HUES6 (cell line): ENCODE data around the gene CCDC9B.
A peak's percentile ranks its signal among the peaks of the same experiment; 100 is the strongest.

Experiments used
- H3K27ac ChIP-seq: 2 replicates; pipeline ENCODE4 v1.7.0; 2013; ENCODE audit warnings: low read depth, mild to moderate bottlenecking, low read length, inconsistent platforms
- H3K27me3 ChIP-seq: 2 replicates; pipeline ENCODE4 v1.6.1; 2013; ENCODE audit warnings: low read length; ENCODE audit not compliant: control insufficient read depth, insufficient read depth
- H3K36me3 ChIP-seq: 2 replicates; pipeline ENCODE4 v1.6.1; 2013; ENCODE audit warnings: low read length; ENCODE audit not compliant: control insufficient read depth, insufficient read depth
- H3K4me1 ChIP-seq: 2 replicates; pipeline ENCODE4 v1.6.1; 2013; ENCODE audit warnings: low read length; ENCODE audit not compliant: control insufficient read depth, insufficient read depth
- H3K4me3 ChIP-seq: 2 replicates; pipeline ENCODE4 v1.5.1; 2013; ENCODE audit warnings: low read depth, low read length
- H3K9ac ChIP-seq: one replicate; pipeline ENCODE4 v1.6.1; 2013; ENCODE audit warnings: mild to moderate bottlenecking, low read length
- H3K9me3 ChIP-seq: 2 replicates; pipeline ENCODE4 v1.6.1; 2013; ENCODE audit warnings: low read depth, low read length; ENCODE audit not compliant: control insufficient read depth, insufficient read depth

The CCDC9B gene

DNA sequence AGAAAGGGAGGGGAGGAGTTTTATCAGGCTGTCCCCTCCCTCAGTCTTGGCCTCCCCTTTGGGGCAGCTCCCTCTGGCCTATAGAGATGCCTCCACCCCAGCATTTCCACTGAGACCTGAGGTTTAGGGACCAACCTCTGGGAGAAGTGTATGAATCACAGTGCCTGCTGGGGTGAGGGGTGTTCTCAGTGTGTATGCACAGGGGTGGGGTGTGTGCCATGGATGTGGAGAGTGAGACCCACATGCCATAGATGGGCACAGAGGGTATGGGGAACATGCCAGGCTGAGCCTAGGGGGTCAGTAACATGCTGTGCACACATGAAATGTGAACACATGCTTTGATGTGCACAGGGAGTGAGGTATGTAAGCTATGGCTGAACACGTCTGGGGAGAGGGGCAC is 45.4 kb downstream of the CCDC9B start:
- Histone ChIP-seq H3K4me1 (peaks cover 9% of the 10 kb centered on the region), H3K9ac (no peak overlapping the region), H3K27ac (no peak overlapping the region), H3K27me3 (peaks cover 55% of the 10 kb centered on the region), H3K9me3 (0 out of 2 replicates have a peak, but pooled peaks cover 5% of the 10 kb centered on the region), H3K36me3 (no peaks in the 10 kb centered on the region), H3K4me3 (no peak overlapping the region)

DNA sequence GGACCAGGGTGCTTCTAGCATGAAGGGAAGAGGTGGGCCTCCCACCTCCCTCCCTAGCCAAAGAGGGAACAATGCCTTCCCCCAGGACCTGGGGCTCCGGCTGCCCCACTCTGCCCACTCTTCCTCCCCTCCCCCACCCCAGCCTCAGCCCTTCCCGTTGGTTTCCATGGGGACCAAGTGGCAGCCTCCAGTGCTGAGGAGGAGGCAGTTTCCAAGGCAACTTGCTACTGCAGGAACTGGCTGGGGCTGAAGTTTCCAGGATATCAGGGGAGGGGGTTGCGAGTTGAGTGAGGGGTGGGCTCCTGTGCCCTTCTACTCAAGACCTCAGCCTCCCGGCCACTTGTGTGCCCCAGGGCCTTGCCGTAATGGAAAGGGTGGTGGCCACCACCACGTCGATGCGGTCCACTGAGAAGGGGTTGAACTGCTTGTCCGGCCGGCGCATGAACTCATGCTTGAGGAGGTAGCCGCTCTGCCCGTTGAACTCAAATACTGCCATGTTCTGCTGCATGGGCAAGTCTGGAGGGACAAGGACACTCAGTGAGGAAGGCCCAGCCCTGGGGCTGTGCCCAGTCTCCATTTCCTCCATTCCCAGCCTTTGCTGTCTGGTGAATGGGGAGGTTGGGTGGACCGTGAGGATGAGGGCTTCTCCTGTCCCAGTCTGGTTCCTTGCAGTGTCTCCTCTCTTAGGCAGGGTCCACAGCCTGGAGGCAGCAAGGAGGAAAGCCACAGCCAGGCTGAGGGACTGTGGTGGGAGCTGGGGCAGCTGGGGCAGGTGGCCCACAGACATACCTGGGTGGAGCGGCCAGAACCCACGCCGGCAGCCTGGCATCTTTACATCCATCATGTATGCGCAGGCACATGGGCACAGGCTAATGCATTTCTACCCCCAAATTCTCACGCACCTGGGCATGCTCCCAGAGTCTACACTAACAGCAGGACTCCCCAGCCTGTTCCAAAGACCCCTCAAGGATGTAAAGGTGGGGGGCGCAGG is 46.5 kb downstream of the CCDC9B start:
- H3K27me3 ChIP-seq: peaks cover 66% of the 10 kb centered on the region
- H3K36me3 ChIP-seq: no peaks in the 10 kb centered on the region
- 0 out of 2 replicates have a peak, but pooled peaks cover 1% of the 10 kb centered on the region for H3K9me3 ChIP-seq

DNA sequence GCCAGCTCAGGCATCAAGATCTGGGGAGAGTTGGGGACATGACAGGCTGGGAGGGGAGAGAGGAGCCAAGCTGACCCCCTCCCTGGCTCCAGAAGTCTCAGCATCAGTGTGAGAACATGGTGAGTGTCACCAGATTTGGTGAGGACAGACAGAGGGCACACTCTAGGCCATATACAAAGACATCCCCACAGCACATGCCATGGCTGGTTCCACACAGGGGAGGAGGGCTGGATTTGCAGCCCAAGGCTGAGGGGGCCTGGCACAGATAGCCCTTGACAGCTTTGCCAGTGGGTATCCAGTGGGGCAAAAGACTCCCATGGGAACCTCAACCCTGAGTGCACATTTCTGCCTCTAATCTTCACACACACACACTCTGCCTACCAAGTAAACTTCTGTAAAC is 47.7 kb downstream of the CCDC9B start:
- Histone ChIP-seq H3K4me1 (peaks cover 11% of the 10 kb centered on the region), H3K27me3 (peaks cover 78% of the 10 kb centered on the region), H3K36me3 (no peaks in the 10 kb centered on the region), H3K27ac (no peak overlapping the region), H3K9ac (no peak overlapping the region), H3K9me3 (no peaks in the 10 kb centered on the region), H3K4me3 (no peak overlapping the region)

More for the DNA sequence above, 46.5 kb downstream of the CCDC9B start:
- no peak overlapping the region for H3K27ac ChIP-seq
- no peak overlapping the region for H3K9ac ChIP-seq
- no peak overlapping the region for H3K4me3 ChIP-seq
- peaks cover 10% of the 10 kb centered on the region for H3K4me1 ChIP-seq

DNA sequence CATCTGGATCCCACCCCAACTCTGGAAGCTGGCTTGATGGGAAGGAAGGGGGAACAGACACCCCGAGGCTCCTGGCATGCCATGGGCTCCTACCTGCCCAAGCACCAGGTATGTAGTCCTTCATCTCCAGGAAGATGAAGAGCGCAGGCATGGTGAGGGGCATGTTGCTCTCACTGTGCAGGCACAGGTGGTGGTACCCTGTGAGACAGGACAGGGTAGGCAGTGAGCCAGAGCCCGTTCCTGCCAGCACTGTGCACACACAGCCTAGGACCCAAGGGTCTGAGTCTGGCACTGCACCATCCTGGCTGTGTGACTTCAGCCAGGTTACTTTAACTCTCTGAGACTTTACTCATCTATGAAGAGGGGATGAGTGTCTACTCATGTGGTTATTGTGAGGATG is 48.5 kb downstream of the CCDC9B start:
- Histone ChIP-seq H3K9me3 (no peaks in the 10 kb centered on the region), H3K9ac (no peak overlapping the region), H3K27ac (no peak overlapping the region), H3K27me3 (peaks cover 79% of the 10 kb centered on the region), H3K4me3 (no peak overlapping the region), H3K4me1 (peaks cover 14% of the 10 kb centered on the region), H3K36me3 (no peaks in the 10 kb centered on the region)

DNA sequence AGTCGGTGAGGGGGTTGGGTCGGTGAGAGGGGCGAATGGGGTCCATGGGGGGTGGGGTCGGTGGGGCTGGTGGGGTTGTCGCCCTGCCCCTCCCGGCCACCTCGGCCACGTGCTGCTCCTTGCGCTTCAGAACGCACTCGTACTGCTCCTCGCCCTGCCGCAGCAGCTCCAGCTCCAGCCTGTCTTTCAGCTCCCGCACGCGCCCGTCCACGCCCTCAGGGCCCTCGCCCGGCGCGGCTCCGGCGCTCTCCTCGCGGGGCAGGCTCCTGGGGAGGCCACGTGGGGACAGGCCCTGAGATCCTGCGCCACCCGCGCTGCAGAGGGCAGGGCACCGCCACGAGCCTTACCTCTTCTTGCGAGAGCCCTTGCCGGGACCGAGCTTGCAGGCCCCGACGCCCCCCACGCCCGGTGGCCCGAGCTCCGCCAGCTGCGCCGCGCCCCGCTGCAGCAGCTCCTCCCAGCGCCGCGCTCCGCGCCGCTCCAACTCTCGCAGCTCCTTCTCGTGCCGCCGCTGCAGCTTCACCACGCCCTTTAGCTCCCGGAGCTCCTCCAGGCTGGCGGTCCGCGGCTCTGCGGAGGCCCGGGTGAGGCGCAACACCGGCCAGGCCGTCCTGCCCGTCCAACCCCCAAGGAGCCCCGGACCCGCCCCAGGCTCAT is 49.7 kb downstream of the CCDC9B start:
- H3K27ac ChIP-seq: no peak overlapping the region
- H3K4me3 ChIP-seq: peak overlapping the region; percentile 57
- H3K9me3 ChIP-seq: no peaks in the 10 kb centered on the region
- peak overlapping the region; percentile 57 for H3K9ac ChIP-seq
- peaks cover 23% of the 10 kb centered on the region for H3K4me1 ChIP-seq
- no peaks in the 10 kb centered on the region for H3K36me3 ChIP-seq
- H3K27me3 ChIP-seq: peaks cover 80% of the 10 kb centered on the region

DNA sequence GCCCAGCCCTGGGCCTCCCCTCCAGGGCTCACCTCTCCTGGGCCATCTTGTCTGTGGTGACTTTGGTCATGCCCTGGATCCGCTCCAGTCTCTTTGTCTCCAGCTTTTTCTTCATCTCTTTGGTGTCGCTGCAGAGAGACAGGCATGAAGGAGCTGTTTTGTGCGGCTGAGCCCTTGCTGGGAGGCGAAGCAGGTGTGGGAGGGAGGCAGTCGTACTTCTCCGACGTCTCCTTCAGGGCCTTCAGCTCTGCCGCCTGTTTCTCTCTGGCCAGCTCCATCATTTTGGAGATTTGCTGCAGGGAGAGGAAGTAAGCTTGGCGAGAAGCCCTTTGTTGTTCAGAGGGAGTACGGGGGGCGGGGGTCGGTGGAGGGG is 50.2 kb downstream of the CCDC9B start:
- Histone ChIP-seq H3K27me3 (peaks cover 85% of the 10 kb centered on the region), H3K4me1 (peaks cover 28% of the 10 kb centered on the region), H3K9ac (no peak overlapping the region), H3K9me3 (no peaks in the 10 kb centered on the region), H3K27ac (no peak overlapping the region), H3K36me3 (no peaks in the 10 kb centered on the region), H3K4me3 (no peak overlapping the region)

DNA sequence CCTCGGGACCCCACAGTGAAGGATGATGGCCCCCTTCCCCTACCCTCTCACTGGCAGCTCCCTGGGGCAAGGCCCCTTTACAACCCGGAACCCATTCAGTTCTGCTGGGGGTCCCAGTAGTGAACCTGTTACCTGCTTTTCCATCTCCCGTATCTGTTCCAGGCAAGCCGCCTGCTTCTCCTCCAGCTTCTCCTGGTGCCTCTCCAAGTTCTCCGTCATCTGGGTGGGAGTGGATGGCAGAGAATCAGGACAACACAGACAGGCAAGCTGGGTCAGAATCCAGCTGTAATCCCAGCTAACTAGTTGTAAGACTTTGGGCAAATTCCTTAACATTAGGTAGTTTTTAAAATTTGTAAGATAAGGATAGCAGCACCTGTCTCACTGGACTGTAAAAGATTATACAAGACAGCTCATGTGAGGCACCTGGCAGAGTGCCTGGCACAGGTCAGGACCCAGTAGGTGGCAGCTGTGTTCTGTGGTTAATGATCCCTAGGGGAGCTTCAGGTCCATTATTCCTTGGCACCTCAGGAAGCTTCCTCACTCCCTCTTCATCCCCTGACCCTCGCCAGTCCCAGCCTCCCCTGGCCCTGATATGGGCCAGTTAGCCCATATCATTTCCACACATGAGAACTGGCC is 51.5 kb downstream of the CCDC9B start:
- Histone ChIP-seq H3K9me3 (no peaks in the 10 kb centered on the region), H3K27me3 (peaks cover 85% of the 10 kb centered on the region), H3K4me1 (peaks cover 37% of the 10 kb centered on the region), H3K4me3 (no peak overlapping the region), H3K36me3 (no peaks in the 10 kb centered on the region), H3K9ac (no peak overlapping the region), H3K27ac (no peak overlapping the region)

DNA sequence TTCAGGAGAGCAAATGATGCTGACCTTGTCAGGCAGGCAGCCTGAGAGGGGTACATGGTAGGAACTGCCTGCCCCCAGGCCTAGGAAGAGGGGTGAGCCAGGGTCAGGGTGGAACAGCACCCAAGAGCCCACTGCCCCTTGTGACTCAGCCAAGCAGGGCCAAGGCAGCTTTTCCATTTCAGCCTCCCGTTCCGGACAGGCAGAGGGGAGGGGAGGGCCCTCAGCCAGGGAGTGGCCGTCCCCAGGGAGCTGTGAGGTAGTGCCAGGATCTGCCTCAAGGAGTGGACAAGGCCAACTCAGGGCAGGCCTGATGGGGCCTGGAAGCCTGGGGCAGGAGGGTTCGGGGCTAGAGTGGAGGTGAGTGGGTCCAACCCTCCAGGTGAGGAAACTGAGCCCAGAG is 52.8 kb downstream of the CCDC9B start:
- H3K27me3 ChIP-seq: peaks cover 85% of the 10 kb centered on the region
- H3K9me3 ChIP-seq: no peaks in the 10 kb centered on the region
- no peak overlapping the region for H3K4me3 ChIP-seq
- H3K4me1 ChIP-seq: peaks cover 44% of the 10 kb centered on the region
- H3K9ac ChIP-seq: no peak overlapping the region
- no peaks in the 10 kb centered on the region for H3K36me3 ChIP-seq
- no peak overlapping the region for H3K27ac ChIP-seq

DNA sequence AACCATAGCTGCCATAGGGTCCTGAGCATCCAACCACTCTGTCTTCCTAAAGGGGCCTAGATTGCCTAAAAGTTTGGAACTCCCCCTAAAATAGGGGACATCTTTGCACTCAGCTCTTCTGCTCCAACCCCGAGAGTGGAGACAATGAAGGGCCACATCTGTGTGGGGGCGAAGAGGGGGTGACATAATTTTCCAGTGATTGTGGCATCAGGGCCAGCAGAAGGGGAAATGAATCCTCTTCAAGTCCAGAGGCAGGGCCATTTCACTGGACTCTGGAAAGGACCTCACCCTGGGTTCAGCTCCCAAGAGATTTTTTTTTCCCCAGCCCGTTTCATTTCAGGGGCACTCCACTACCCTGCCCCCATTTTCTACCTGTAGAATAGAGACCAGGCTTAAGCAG is 53.2 kb downstream of the CCDC9B start:
- H3K4me3 ChIP-seq: no peak overlapping the region
- peaks cover 85% of the 10 kb centered on the region for H3K27me3 ChIP-seq
- H3K36me3 ChIP-seq: no peaks in the 10 kb centered on the region
- no peak overlapping the region for H3K27ac ChIP-seq
- no peak overlapping the region for H3K9ac ChIP-seq
- H3K9me3 ChIP-seq: no peaks in the 10 kb centered on the region
- H3K4me1 ChIP-seq: peaks cover 44% of the 10 kb centered on the region

DNA sequence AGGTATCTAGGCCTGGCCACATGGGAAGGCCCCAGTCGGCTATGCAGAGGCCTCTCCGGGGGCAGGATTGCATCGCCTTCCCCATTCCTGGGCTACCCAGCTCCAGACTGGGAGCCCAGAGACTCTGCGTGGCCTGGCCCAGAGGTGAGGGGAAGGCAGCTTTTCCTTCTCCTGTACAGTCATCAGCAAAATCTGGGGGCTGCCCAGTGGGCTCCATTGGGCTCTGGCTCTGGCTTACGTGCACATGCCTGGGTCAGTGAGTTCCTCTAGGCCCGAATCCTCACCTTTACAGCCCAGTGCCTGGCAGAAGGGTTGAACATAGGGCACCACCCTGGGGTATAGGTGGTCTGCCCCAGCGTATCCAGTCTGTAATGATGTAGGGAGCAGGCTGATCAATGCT is 53.9 kb downstream of the CCDC9B start:
- no peak overlapping the region for H3K4me3 ChIP-seq
- H3K27me3 ChIP-seq: peaks cover 85% of the 10 kb centered on the region
- peaks cover 44% of the 10 kb centered on the region for H3K4me1 ChIP-seq

DNA sequence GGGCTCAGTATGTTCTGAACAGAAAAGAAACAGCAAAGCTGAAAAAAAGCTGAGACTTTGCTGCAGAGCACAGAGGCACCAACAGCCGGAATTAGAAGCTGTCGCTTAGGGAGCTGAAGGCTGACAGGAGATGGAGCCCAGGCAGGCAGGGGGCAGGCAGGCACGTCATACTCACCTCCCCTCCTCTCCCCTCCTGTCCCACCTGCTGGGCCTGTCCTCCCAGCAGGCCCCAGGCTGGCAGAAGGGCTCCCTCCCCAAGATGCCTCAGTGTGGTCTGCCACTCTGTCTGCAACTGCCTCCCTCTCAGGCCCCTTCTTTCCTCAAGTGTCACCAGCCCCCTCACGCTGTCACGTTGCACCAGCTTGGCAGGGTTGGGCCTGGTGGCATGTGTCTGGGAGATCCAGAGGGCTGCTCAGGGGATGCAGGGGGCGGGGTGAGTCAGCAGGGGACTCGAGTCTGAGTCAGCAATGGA is 54.6 kb downstream of the CCDC9B start:
- Histone ChIP-seq H3K4me3 (no peak overlapping the region), H3K27ac (no peak overlapping the region), H3K27me3 (peaks cover 85% of the 10 kb centered on the region)

More for the DNA sequence above, 53.9 kb downstream of the CCDC9B start:
- no peaks in the 10 kb centered on the region for H3K9me3 ChIP-seq
- H3K9ac ChIP-seq: no peak overlapping the region
- no peak overlapping the region for H3K27ac ChIP-seq
- no peaks in the 10 kb centered on the region for H3K36me3 ChIP-seq

More for the DNA sequence above, 54.6 kb downstream of the CCDC9B start:
- Histone ChIP-seq H3K36me3 (no peaks in the 10 kb centered on the region), H3K9me3 (no peaks in the 10 kb centered on the region), H3K4me1 (peaks cover 42% of the 10 kb centered on the region), H3K9ac (no peak overlapping the region)
